LNCAP (cell line): Measurements from ENCODE around the gene CTNS.

ENCODE experiments used
- CTCF ChIP-seq: fragments of 450-650 bp; IDR thresholded peaks from 2 replicates; pipeline ENCODE4 v1.5.1; 2017; ENCODE audit warnings: mild to moderate bottlenecking

Gene CTNS

DNA sequence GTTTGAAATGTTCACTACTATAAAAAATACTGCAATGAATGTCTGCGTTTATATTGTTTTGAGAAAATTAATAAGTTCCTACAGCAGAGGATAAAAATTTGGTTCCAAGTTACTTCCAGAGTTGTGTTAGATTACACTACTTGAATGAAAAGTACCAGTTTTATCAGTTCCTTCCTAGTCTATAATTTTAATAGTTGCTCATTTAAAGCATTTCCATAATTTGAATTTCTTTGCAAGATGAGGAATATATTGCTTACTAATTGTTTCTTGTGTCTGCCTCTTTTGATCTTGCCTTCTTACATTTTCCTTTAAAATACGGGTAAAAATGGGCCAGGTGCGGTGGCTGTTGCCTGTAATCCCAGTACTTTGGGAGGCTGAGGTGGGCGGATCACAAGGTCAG, 36.0 kb downstream of the CTNS start:
- TF ChIP-seq CTCF: no peak

DNA sequence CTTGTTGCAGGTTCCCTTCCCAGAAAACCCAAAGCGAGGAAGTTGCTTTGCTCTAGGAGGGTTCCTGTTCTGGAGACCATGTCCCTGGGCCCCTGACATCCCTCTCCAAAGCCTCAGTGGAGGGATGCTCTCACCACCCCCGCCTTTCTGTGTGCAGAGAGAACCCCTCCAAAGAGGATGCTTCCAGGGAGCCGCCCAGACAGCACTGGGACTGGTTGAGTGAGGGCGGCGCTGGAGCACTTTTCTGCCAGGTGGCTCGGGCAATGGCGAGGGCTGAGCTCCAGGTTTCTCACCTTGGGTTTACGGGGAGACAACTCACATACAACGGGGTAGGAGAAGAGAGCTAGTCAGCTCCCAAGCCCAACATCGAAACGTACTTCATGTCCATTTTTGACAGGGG, 39.3 kb downstream of the CTNS start:
- TF ChIP-seq CTCF: no peak

DNA sequence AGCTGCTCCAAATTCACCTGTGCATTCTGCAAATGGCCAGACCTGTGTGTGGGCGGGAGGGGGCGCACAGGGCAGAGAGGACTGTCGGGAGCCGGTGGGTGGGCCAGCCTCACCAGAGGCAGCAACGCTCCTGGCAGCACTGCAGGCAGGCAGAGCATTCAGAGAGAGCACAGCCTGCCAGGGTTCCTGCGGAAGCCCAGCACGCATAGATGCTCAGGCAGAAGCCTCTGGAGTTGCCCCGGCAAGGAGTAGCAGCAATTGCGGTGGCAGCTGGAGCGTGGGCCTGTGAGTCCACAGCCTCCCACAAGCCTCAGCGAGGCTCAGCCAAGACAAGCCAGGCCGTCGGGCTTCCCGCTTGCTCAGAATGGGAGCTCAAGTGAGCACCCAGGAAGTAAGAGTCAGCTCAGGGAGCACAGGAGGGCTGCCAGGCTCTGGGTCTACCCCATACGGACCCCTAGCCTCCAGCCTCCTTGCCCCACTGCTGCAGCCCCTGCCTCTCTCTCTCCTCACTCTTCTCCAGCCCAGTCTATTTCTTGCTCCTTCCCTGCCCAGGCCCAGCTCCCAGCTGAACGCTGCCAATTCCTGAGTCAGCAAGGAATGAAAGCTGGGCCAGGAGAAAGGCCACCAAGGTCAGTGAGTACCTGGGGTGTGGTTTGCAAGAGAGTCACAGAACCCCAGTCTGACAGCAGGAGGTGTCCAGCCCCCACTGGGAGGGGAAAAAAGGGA, 41.7 kb downstream of the CTNS start:
- TF ChIP-seq CTCF: no peak

- TF ChIP-seq CTCF: no peak
Observed at GRCh38 chr17:3678821-3679530, 42.4 kb downstream of the CTNS start.

GRCh38 chr17:3679531-3680126, 43.1 kb downstream of the CTNS start:
- no peak for TF ChIP-seq CTCF

DNA sequence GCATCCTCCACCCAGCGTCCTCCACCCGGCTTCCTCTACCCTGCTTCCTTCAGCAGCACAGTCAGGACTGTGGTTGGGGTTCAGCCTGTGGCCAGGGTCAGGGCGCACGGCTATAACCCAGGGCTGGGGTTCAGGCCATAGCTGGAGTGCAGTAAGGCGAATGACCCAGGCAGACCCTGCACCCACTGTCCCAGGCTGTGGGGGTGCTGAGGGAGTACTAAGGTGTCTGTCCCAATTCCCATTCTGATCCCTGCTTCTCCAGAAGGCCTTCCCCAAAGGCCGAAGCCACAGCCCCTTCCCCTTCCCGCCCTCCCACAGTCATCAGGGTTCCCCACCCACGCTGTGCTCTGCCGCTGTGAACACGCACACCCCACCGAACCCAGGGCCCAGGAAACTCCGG, 44.5 kb downstream of the CTNS start:
- TF ChIP-seq CTCF: no peak

DNA sequence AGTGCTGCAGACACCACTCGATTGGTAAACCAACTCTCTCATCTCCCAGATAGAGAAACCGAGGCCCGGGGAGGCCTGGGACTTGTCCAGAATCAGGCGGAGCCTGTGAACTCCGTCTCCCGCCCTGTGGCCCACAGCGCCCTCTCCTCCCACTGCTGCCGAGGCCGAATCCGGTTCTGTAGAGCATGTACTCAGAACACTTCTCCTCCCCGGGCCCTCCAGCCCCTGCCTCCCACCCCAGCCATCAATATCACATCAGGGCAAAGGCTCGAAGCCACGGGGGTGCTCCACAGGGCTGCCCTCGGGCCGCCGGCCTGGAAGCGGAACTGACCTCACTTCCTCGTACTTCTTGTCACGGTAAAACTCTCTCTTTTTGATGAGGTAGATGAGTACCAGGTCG, 45.0 kb downstream of the CTNS start:
- no peak for TF ChIP-seq CTCF
